Activated T-cell treated with anti-CD3 and anti-CD28 coated beads, Interleukin-2, amount 50 U/mL, for 1 hour (primary cell): ENCODE measurements around the gene RSAD1.
"Not testable (repeated sequence)": the region's sequence is repeated elsewhere in the genome, so short reads cannot be mapped to it uniquely, and the experiment has no call there.

ENCODE experiments used
- DNase-seq: peaks from one replicate; pipeline ENCODE4 v3.0.0-alpha.2; 2020

Gene RSAD1

GRCh38 chr17:50473901-50474300 lies 4.8 kb upstream of the RSAD1 start:
- no peak for DNase-seq

GRCh38 chr17:50474523-50474922 lies 4.1 kb upstream of the RSAD1 start:
- no peak for DNase-seq

GRCh38 chr17:50475362-50475761 lies 3.3 kb upstream of the RSAD1 start:
- no peak for DNase-seq

- DNase-seq = not testable (repeated sequence)
These were observed 2.7 kb upstream of the RSAD1 start for GRCh38 chr17:50475775-50476544.

- DNase-seq = no peak
These were observed 1.9 kb upstream of the RSAD1 start for GRCh38 chr17:50476545-50477315.

- no peak for DNase-seq
These were observed 684 bp upstream of the RSAD1 start for GRCh38 chr17:50477976-50478375.

GRCh38 chr17:50479522-50480141 lies 972 bp downstream of the RSAD1 start:
- DNase-seq = peak; percentile 68

GRCh38 chr17:50480142-50480764 lies 1.6 kb downstream of the RSAD1 start:
- DNase-seq = no peak

GRCh38 chr17:50480854-50481490 lies 2.3 kb downstream of the RSAD1 start:
- DNase-seq = no peak

GRCh38 chr17:50481648-50482047 lies 3.0 kb downstream of the RSAD1 start:
- DNase-seq = no peak

- DNase-seq = no peak
These were observed 3.5 kb downstream of the RSAD1 start for GRCh38 chr17:50482110-50482509.

- DNase-seq = peak; percentile 68
These were observed 3.9 kb downstream of the RSAD1 start for GRCh38 chr17:50482516-50482915.

- no peak for DNase-seq
These were observed 4.6 kb downstream of the RSAD1 start for GRCh38 chr17:50483266-50483665.

- no peak for DNase-seq
These were observed 5.9 kb downstream of the RSAD1 start for GRCh38 chr17:50484386-50485155.

- DNase-seq = no peak
These were observed 8.8 kb downstream of the RSAD1 start for GRCh38 chr17:50487213-50488096.

GRCh38 chr17:50488880-50489279 lies 10.2 kb downstream of the RSAD1 start:
- no peak for DNase-seq

GRCh38 chr17:50491505-50491904 lies 12.8 kb downstream of the RSAD1 start:
- DNase-seq = no peak

GRCh38 chr17:50492214-50492613 lies 13.6 kb downstream of the RSAD1 start:
- DNase-seq = no peak

- DNase-seq = no peak
These were observed 15.1 kb downstream of the RSAD1 start for GRCh38 chr17:50493744-50494143.

- DNase-seq = no peak
These were observed 16.7 kb downstream of the RSAD1 start for GRCh38 chr17:50495217-50495823.

- no peak for DNase-seq
These were observed 17.3 kb downstream of the RSAD1 start for GRCh38 chr17:50495918-50496317.
